IMR-90 (cell line): ENCODE data around the gene IREB2.

Experiments
- MXI1 ChIP-seq: IDR thresholded peaks from 2 replicates; pipeline ENCODE4 v1.6.1; 2012; ENCODE audit warnings: low read depth, mild to moderate bottlenecking, low read length, moderate library complexity, borderline replicate concordance
- POLR2A ChIP-seq: IDR thresholded peaks from 2 replicates; pipeline ENCODE4 v1.6.1; 2012; ENCODE audit warnings: mild to moderate bottlenecking, low read depth, low read length
- RFX5 ChIP-seq: IDR thresholded peaks from 2 replicates; pipeline ENCODE4 v1.8.0; 2012; ENCODE audit warnings: low read depth, mild to moderate bottlenecking, low read length, moderate library complexity
- SMC3 ChIP-seq: fragments of 150-350 bp; IDR thresholded peaks from 2 replicates; pipeline ENCODE4 v1.6.1; 2016; ENCODE audit warnings: low read depth, mild to moderate bottlenecking, antibody characterized with exemption, low read length, moderate library complexity
- TF ChIP-seq, protein P1 (sequence below): fragments of 150-350 bp; IDR thresholded peaks from 2 replicates; pipeline ENCODE4 v1.6.1; 2016; ENCODE audit warnings: low read depth, mild to moderate bottlenecking, low read length, moderate library complexity, borderline replicate concordance
- TF ChIP-seq, protein P2 (sequence below): conservative IDR thresholded peaks from 2 replicates; pipeline ENCODE4 v1.5.1; 2012; ENCODE audit warnings: mild to moderate bottlenecking, low read depth, low read length, improper control_type of control experiment

DNA sequence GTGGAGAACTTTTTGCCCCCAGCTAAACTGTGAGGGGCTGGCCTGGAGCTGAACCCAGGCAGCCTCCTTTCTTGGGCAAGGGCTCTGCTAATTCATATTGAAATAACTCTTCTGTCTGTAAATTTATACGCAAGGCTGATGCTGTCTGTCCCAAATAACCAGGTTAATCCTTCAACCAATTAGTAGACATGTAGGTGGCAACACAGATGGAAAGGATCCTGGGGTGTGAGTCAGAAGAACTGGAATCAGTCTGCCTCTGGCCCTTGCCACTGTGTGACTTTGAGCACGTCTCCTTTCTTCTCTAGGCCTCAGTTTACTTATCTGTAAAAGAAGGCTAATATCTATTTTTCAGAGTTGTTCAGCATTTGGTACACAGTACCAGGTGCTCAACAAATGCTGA, 48.3 kb upstream of the IREB2 start:
- no peak for TF ChIP-seq MXI1
- no peak for TF ChIP-seq POLR2A
- no peak for TF ChIP-seq SMC3
- TF ChIP-seq, protein P1, sequence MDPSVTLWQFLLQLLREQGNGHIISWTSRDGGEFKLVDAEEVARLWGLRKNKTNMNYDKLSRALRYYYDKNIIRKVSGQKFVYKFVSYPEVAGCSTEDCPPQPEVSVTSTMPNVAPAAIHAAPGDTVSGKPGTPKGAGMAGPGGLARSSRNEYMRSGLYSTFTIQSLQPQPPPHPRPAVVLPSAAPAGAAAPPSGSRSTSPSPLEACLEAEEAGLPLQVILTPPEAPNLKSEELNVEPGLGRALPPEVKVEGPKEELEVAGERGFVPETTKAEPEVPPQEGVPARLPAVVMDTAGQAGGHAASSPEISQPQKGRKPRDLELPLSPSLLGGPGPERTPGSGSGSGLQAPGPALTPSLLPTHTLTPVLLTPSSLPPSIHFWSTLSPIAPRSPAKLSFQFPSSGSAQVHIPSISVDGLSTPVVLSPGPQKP: no peak
- TF ChIP-seq, protein P2, sequence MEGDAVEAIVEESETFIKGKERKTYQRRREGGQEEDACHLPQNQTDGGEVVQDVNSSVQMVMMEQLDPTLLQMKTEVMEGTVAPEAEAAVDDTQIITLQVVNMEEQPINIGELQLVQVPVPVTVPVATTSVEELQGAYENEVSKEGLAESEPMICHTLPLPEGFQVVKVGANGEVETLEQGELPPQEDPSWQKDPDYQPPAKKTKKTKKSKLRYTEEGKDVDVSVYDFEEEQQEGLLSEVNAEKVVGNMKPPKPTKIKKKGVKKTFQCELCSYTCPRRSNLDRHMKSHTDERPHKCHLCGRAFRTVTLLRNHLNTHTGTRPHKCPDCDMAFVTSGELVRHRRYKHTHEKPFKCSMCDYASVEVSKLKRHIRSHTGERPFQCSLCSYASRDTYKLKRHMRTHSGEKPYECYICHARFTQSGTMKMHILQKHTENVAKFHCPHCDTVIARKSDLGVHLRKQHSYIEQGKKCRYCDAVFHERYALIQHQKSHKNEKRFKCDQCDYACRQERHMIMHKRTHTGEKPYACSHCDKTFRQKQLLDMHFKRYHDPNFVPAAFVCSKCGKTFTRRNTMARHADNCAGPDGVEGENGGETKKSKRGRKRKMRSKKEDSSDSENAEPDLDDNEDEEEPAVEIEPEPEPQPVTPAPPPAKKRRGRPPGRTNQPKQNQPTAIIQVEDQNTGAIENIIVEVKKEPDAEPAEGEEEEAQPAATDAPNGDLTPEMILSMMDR: no peak
- TF ChIP-seq RFX5: no peak
